HepG2 (cell line): ENCODE data around the gene CEP97. TPM values are rescaled to one million over a fixed set of nuclear protein-coding genes. Genes with fewer than 3 reads are reported as not detected.

Experiments
- CREM ChIP-seq, 2 experiments: sonication (generic) in 1 of 2; formaldehyde crosslinking in 1 of 2; IDR thresholded peaks; 2 replicates each; pipeline versions ENCODE4 v1.4.0 to v1.6.1; 2016 to 2020; ENCODE audit warnings: antibody characterized with exemption in 1 of 2, mild to moderate bottlenecking in 1 of 2, missing genetic modification reagents in 1 of 2
- FOXC1 ChIP-seq: sonication (generic); formaldehyde crosslinking; IDR thresholded peaks from 2 replicates; pipeline ENCODE4 v1.8.0; 2022; ENCODE audit warnings: mild to moderate bottlenecking, missing genetic modification reagents, borderline replicate concordance
- FOXM1 ChIP-seq: sonication (generic); formaldehyde crosslinking; IDR thresholded peaks from 2 replicates; pipeline ENCODE4 v1.5.0; 2020; ENCODE audit warnings: missing genetic modification reagents
- GLMP ChIP-seq: sonication (generic); formaldehyde crosslinking; IDR thresholded peaks from 2 replicates; pipeline ENCODE4 v1.9.0; 2021; ENCODE audit warnings: missing genetic modification reagents, mild to moderate bottlenecking, borderline replicate concordance
- MIXL1 ChIP-seq: IDR thresholded peaks from 2 replicates; pipeline ENCODE4 v1.6.1; 2016
- MLX ChIP-seq: IDR thresholded peaks from 2 replicates; pipeline ENCODE4 v1.6.1; 2016
- NFKBIZ ChIP-seq: IDR thresholded peaks from 2 replicates; pipeline ENCODE4 v1.6.1; 2018; ENCODE audit warnings: missing genetic modification reagents, missing compliant biosample characterization
- RBM22 ChIP-seq: fragments of 200-400 bp; formaldehyde crosslinking; optimal IDR thresholded peaks from 2 replicates; pipeline ENCODE3; 2017; ENCODE audit warnings: mild to moderate bottlenecking, low read length, moderate library complexity
- RFXAP ChIP-seq: sonication (generic); formaldehyde crosslinking; IDR thresholded peaks from 2 replicates; pipeline ENCODE4 v1.4.0; 2020; ENCODE audit warnings: missing genetic modification reagents, borderline replicate concordance
- THAP11 ChIP-seq: IDR thresholded peaks from 2 replicates; pipeline ENCODE4 v1.6.1; 2016; ENCODE audit warnings: missing biosample characterization, missing genetic modification reagents
- TRIM22 ChIP-seq: fragments of 450-650 bp; IDR thresholded peaks from 2 replicates; pipeline ENCODE4 v1.6.1; 2017
- USF2 ChIP-seq, 2 experiments: sonication (generic) in 1 of 2; formaldehyde crosslinking in 1 of 2; IDR thresholded peaks; 2 replicates each; pipeline versions ENCODE4 v1.5.1 to v1.6.1; 2011 to 2020; ENCODE audit warnings: borderline replicate concordance in 1 of 2, low read depth in 1 of 2, low read length in 1 of 2, mild to moderate bottlenecking in 1 of 2, missing genetic modification reagents in 1 of 2, moderate library complexity in 1 of 2
- ZBTB7B ChIP-seq: sonication (generic); formaldehyde crosslinking; IDR thresholded peaks from 2 replicates; pipeline ENCODE4 v1.4.0; 2020; ENCODE audit warnings: missing genetic modification reagents
- ZMYM3 ChIP-seq: sonication (generic); formaldehyde crosslinking; IDR thresholded peaks from 2 replicates; pipeline ENCODE4 v1.5.1; 2020; ENCODE audit warnings: mild to moderate bottlenecking, missing genetic modification reagents
- ZNF20 ChIP-seq: sonication (generic); formaldehyde crosslinking; IDR thresholded peaks from 2 replicates; pipeline ENCODE4 v1.4.0; 2020; ENCODE audit warnings: mild to moderate bottlenecking, moderate library complexity, missing genetic modification reagents
- ZNF207 ChIP-seq: fragments of 450-650 bp; IDR thresholded peaks from 2 replicates; pipeline ENCODE4 v1.6.1; 2016; ENCODE audit warnings: antibody characterized with exemption, borderline replicate concordance
- ZNF350 ChIP-seq: sonication (generic); formaldehyde crosslinking; IDR thresholded peaks from 2 replicates; pipeline ENCODE4 v1.4.0; 2020; ENCODE audit warnings: mild to moderate bottlenecking, low read depth, missing genetic modification reagents, borderline replicate concordance
- ZNF367 ChIP-seq: sonication (generic); formaldehyde crosslinking; IDR thresholded peaks from 2 replicates; pipeline ENCODE4 v1.4.0; 2020; ENCODE audit warnings: missing genetic modification reagents, borderline replicate concordance
- ZNF546 ChIP-seq: sonication (generic); formaldehyde crosslinking; conservative IDR thresholded peaks from 2 replicates; pipeline ENCODE4 v1.8.1; 2023; ENCODE audit warnings: mild to moderate bottlenecking, missing genetic modification reagents
- ZNF660 ChIP-seq: sonication (generic); formaldehyde crosslinking; IDR thresholded peaks from 2 replicates; pipeline ENCODE4 v1.5.1; 2020; ENCODE audit warnings: mild to moderate bottlenecking, low read depth, missing genetic modification reagents, borderline replicate concordance
- ZUFSP ChIP-seq: sonication (generic); formaldehyde crosslinking; IDR thresholded peaks from 2 replicates; pipeline ENCODE4 v1.9.0; 2021; ENCODE audit warnings: missing genetic modification reagents, mild to moderate bottlenecking, borderline replicate concordance
- polyA plus RNA-seq, 8 experiments: library from polyadenylated mRNA; depleted of rRNA in 3 of 8; stranded (reverse) in 7 of 8; unstranded in 1 of 8; fragments of >200 nt; fragmentation: Illumina TruSeq in 4 of 8; extraction: Trizol in 4 of 8; gene quantifications; 2 replicates each; pipeline versions ENCODE4 v1.2.1 to v1.2.3, GENCODE V29; 2011 to 2016; ENCODE audit warnings: low read depth in 4 of 8, missing spikeins in 1 of 8, mixed read lengths in 1 of 8; ENCODE audit not compliant: insufficient read depth in 1 of 8
- total RNA-seq, 5 experiments: library from RNA; depleted of rRNA; stranded (reverse); fragments of >200 nt; fragmentation: Illumina TruSeq; extraction: Trizol; gene quantifications; 2 replicates each; pipeline ENCODE4 v1.2.3, GENCODE V29; 2016; ENCODE audit warnings: low read depth in 1 of 5

The CEP97 gene
- total and polyA plus RNA-seq, 2 of the 13 experiments (the other 11 are each of a cell fraction or from before 2014, with no cell fraction given), result 0.99 to 6.5 TPM

- TF ChIP-seq ZUFSP (no peak), CREM (IDR thresholded peaks at IDR 0.05) (peak; percentile 92), CREM (CRISPR knock-in tag; IDR thresholded peaks at IDR 0.05) (no peak), ZNF660 (CRISPR knock-in tag) (no peak), USF2 (IDR thresholded peaks at IDR 0.05; ENCODE audit: low read depth, low read length) (no peak), USF2 (CRISPR knock-in tag; IDR thresholded peaks at IDR 0.05; ENCODE audit: borderline replicate concordance) (no peak), ZNF207 (no peak), MLX (no peak), FOXM1 (CRISPR knock-in tag) (no peak), THAP11 (CRISPR knock-in tag) (peak; percentile 98), RFXAP (CRISPR knock-in tag) (no peak), FOXC1 (CRISPR knock-in tag) (peak; percentile 58; the same call in 1 of the 2 replicates), TRIM22 (no peak), RBM22 (no peak), ZNF350 (peak; percentile 69; the same call in 1 of the 2 replicates), ZMYM3 (no peak), GLMP (CRISPR knock-in tag) (no peak), MIXL1 (CRISPR knock-in tag) (peak; percentile 48; the same call in 1 of the 2 replicates), NFKBIZ (CRISPR knock-in tag) (no peak), ZNF20 (no peak), ZNF546 (CRISPR knock-in tag) (no peak), ZNF367 (CRISPR knock-in tag) (no peak), ZBTB7B (no peak)
Measured at GRCh38 chr3:101724329-101725193, at the start of gene CEP97 (continued).
